Calu3 (cell line): ENCODE measurements around the gene LIMCH1. TPM values are rescaled to one million over a fixed set of nuclear protein-coding genes. Genes with fewer than 3 reads are reported as not detected.

Source experiments
- BruUV-seq: library from RNA; stranded (reverse); fragments of 400-500 nt; replicated peaks from 2 replicates; lab custom pipeline; 2021; lab: Mats Ljungman, UMichigan
- CTCF ChIA-PET: fragments of 300-600 bp; sonication (Branson Sonifier 250); formaldehyde crosslinking; loops from one replicate; lab custom pipeline; 2022; ENCODE audit warnings: antibody characterized with exemption; lab: Charles Lee
- DNase-seq: peaks from one replicate; pipeline ENCODE4 v3.0.0; 2022
- H3K27ac Mint-ChIP-seq: one replicate; pipeline ENCODE4 v1.8.0; 2022; ENCODE audit warnings: mixed read lengths; ENCODE audit not compliant: unreplicated experiment
- H3K27me3 Mint-ChIP-seq: one replicate; pipeline ENCODE4 v1.8.0; 2022; ENCODE audit warnings: mixed read lengths; ENCODE audit not compliant: unreplicated experiment
- H3K36me3 Mint-ChIP-seq: one replicate; pipeline ENCODE4 v1.8.0; 2022; ENCODE audit warnings: mild to moderate bottlenecking, moderate library complexity, mixed read lengths; ENCODE audit not compliant: insufficient read depth, unreplicated experiment
- H3K4me1 Mint-ChIP-seq: one replicate; pipeline ENCODE4 v1.8.0; 2022; ENCODE audit warnings: mild to moderate bottlenecking, low read depth, mixed read lengths; ENCODE audit not compliant: unreplicated experiment
- H3K4me3 Mint-ChIP-seq: one replicate; pipeline ENCODE4 v1.8.0; 2022; ENCODE audit warnings: mild to moderate bottlenecking, low read depth, moderate library complexity, mixed read lengths; ENCODE audit not compliant: unreplicated experiment
- H3K9me3 Mint-ChIP-seq: one replicate; pipeline ENCODE4 v1.8.0; 2022; ENCODE audit warnings: low read depth, mixed read lengths; ENCODE audit not compliant: unreplicated experiment
- CTCF ChIP-seq: fragments of 200-600 bp; IDR thresholded peaks from one replicate; pipeline ENCODE4 v1.8.0; 2022; ENCODE audit warnings: antibody characterized with exemption; ENCODE audit not compliant: unreplicated experiment
- intact Hi-C: fragments of 100-400 bp; cut with micrococcal nuclease; formaldehyde crosslinking; loops from one replicate; pipeline ENCODE4 v1.10.0; 2022; ENCODE audit not compliant: unreplicated experiment
- total RNA-seq: library from RNA; stranded (reverse); gene quantifications from 2 replicates; pipeline ENCODE4 v1.2.3, GENCODE V29; 2022

LIMCH1 gene
- total RNA-seq, 1 experiment from 2014 or later = 78.7 TPM

DNA sequence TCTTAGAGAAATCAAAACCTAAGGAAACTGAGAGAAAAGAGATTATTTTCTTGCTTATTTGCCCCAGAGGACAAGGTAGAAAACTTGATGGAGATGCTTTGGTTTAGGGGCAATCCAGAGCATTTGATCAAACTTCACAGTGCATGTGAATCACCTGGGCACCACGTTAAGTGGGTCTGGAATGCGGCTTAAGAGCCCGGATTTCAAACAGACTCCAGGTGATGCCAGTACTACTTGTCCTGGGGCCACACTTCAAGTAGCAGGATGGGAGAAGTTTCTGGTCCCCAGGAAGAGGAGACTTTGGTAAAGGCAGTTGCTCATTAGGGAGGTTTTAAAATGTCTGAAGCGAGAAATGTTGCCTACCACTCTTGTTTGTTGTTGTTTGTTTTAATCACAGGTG lies 158.8 kb downstream of the LIMCH1 start:
- no peak for DNase-seq
- H3K27me3 Mint-ChIP-seq = no peaks in the 10 kb centered on the region
- no peak for TF ChIP-seq CTCF
- H3K4me3 Mint-ChIP-seq = no peak overlapping the region
- H3K9me3 Mint-ChIP-seq = no peaks in the 10 kb centered on the region
- no peaks in the 10 kb centered on the region for H3K36me3 Mint-ChIP-seq
- H3K4me1 Mint-ChIP-seq = no peaks in the 10 kb centered on the region
- CTCF ChIA-PET = no interaction called here
- no peak overlapping the region for H3K27ac Mint-ChIP-seq
- BruUV-seq = no TSS peak
- intact Hi-C loops = no loop called here

DNA sequence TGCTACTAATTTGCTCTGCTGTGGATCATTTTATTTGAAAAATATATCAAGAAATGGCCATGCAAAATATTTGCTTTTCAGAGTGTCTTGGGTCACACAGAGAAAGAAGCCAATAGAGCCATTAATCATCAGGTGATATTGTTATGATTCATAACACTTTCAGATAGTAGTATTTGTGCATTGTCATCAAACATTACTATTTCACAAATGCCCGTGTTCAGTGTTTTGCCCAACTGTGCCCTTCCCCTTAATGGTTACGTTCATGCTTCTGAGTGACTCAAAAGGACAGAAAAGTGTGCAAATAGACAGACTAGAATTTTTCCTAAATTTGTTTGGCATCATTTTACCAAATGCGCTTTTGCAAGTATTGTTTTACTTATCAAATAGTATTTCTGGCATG lies 164.0 kb downstream of the LIMCH1 start:
- DNase-seq = no peak
- Mint-ChIP-seq H3K9me3 (no peaks in the 10 kb centered on the region), H3K27ac (no peak overlapping the region), H3K27me3 (no peaks in the 10 kb centered on the region), H3K36me3 (no peaks in the 10 kb centered on the region), H3K4me1 (no peaks in the 10 kb centered on the region), H3K4me3 (no peak overlapping the region)
- intact Hi-C loops = no loop called here
- TF ChIP-seq CTCF = no peak
- CTCF ChIA-PET = no interaction called here
- no TSS peak for BruUV-seq

GRCh38 chr4:41702770-41703169 lies 164.8 kb downstream of the LIMCH1 start:
- no peaks in the 10 kb centered on the region for H3K36me3 Mint-ChIP-seq
- no peak for TF ChIP-seq CTCF
- intact Hi-C loops = no loop called here
- no peak overlapping the region for H3K27ac Mint-ChIP-seq
- CTCF ChIA-PET = no interaction called here
- H3K27me3 Mint-ChIP-seq = no peaks in the 10 kb centered on the region
- H3K9me3 Mint-ChIP-seq = no peaks in the 10 kb centered on the region
- no peak for DNase-seq
- BruUV-seq = no TSS peak
- no peaks in the 10 kb centered on the region for H3K4me1 Mint-ChIP-seq
- H3K4me3 Mint-ChIP-seq = no peak overlapping the region

- Mint-ChIP-seq H3K27ac (no peak overlapping the region), H3K36me3 (no peaks in the 10 kb centered on the region), H3K27me3 (no peaks in the 10 kb centered on the region), H3K4me1 (no peaks in the 10 kb centered on the region), H3K4me3 (no peak overlapping the region), H3K9me3 (no peaks in the 10 kb centered on the region)
- no peak for TF ChIP-seq CTCF
- CTCF ChIA-PET = no interaction called here
- DNase-seq = no peak
- no TSS peak for BruUV-seq
- intact Hi-C loops = no loop called here
Measured at GRCh38 chr4:41703785-41704184, 165.8 kb downstream of the LIMCH1 start.
